ENCODE results near the gene DEDD2. TPM values are rescaled to one million over a fixed set of nuclear protein-coding genes. Genes with fewer than 3 reads are reported as not detected.

Gene DEDD2
- total and polyA plus RNA-seq, 10 of the 15 experiments (the other 5 are each of a cell fraction or from before 2014, with no cell fraction given) = 2.5 to 24.7 (median 17.6) TPM

DNA sequence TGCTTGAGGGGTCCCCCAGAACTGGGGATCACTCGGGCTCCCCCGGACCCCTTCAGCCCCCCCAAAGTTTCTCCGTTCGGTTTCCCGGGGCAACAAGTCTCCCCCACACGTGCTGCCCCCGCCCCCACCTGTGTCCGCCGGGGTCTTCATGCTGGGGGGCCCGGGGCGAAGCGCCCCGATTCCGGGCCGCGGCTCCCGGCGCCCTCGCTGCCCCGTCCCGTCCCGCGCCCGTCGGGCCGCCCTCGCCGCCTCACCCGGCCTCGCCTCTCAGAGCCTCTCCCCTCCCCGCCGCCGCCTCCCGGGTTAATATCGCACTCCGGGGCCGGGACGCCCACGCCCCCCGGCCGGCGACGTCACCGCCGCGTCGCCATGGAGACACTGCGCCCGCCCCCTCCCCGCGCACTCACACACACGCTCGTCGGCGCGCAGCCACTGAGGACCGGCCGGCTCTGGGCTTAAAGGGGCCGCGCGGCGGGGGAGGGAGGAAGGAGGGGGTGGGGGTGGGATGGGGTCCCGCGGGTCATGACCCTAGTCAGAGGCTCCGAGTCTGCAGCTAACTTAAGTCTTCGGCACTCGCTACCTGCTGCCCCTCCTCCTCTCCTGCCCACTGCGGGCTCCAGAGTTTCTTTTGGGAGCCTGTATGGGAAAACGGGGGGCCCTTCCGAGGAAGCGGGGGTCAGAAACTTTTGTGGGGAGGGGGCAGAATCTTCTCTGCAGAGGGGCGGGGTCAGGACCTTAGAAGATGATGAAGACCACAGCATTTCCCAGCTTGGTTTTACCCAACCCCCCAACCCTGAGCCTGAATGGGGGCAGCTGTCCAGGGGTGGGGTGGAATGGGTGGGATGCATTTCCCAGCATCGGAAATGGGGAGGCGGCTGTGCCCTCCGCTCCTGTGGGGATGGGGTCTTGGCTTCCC lies 37.6 kb upstream of the DEDD2 start, which contains the start of gene ERF (continued):
- TF ChIP-seq E4F1 (IDR thresholded peaks at IDR 0.05; ENCODE audit: borderline replicate concordance, partially characterized antibody) (no peak), BACH1 (IDR thresholded peaks at IDR 0.05; ENCODE audit: borderline replicate concordance) (peak; percentile 80), ZNF592 (IDR thresholded peaks at IDR 0.05) (no peak), RFX5 (IDR thresholded peaks at IDR 0.05; ENCODE audit: low read depth, low read length) (no peak), GATAD2B (conservative IDR thresholded peaks at IDR 0.05; ENCODE audit: low read depth) (peak; percentile 81), REST (IDR thresholded peaks at IDR 0.05; ENCODE audit: low read depth, low read length) (no peak), RBBP5 (conservative IDR thresholded peaks at IDR 0.05) (no peak), FOXM1 (IDR thresholded peaks at IDR 0.05; ENCODE audit: low read depth, low read length) (no peak), ZNF384 (IDR thresholded peaks at IDR 0.05; ENCODE audit: borderline replicate concordance, low read depth, low read length) (no peak), SPI1 (IDR thresholded peaks at IDR 0.05; ENCODE audit: borderline replicate concordance, insufficient read depth, low read depth, low read length) (no peak), EGR1 (IDR thresholded peaks at IDR 0.05; ENCODE audit: borderline replicate concordance in 1 of 2, low read depth in 2 of 2, low read length in 2 of 2) (peak; percentile 31 to 97), YBX1 (IDR thresholded peaks at IDR 0.05) (no peak), NFXL1 (IDR thresholded peaks at IDR 0.05; ENCODE audit: borderline replicate concordance) (no peak; the same call in 1 of the 2 replicates)
- TF ChIP-seq, protein P1, sequence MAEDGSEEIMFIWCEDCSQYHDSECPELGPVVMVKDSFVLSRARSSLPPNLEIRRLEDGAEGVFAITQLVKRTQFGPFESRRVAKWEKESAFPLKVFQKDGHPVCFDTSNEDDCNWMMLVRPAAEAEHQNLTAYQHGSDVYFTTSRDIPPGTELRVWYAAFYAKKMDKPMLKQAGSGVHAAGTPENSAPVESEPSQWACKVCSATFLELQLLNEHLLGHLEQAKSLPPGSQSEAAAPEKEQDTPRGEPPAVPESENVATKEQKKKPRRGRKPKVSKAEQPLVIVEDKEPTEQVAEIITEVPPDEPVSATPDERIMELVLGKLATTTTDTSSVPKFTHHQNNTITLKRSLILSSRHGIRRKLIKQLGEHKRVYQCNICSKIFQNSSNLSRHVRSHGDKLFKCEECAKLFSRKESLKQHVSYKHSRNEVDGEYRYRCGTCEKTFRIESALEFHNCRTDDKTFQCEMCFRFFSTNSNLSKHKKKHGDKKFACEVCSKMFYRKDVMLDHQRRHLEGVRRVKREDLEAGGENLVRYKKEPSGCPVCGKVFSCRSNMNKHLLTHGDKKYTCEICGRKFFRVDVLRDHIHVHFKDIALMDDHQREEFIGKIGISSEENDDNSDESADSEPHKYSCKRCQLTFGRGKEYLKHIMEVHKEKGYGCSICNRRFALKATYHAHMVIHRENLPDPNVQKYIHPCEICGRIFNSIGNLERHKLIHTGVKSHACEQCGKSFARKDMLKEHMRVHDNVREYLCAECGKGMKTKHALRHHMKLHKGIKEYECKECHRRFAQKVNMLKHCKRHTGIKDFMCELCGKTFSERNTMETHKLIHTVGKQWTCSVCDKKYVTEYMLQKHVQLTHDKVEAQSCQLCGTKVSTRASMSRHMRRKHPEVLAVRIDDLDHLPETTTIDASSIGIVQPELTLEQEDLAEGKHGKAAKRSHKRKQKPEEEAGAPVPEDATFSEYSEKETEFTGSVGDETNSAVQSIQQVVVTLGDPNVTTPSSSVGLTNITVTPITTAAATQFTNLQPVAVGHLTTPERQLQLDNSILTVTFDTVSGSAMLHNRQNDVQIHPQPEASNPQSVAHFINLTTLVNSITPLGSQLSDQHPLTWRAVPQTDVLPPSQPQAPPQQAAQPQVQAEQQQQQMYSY (CRISPR knock-in tag; IDR thresholded peaks at IDR 0.05) = no peak

Data from GM12878 (cell line).